ENCODE measurements around the gene SLC5A2.

DNA sequence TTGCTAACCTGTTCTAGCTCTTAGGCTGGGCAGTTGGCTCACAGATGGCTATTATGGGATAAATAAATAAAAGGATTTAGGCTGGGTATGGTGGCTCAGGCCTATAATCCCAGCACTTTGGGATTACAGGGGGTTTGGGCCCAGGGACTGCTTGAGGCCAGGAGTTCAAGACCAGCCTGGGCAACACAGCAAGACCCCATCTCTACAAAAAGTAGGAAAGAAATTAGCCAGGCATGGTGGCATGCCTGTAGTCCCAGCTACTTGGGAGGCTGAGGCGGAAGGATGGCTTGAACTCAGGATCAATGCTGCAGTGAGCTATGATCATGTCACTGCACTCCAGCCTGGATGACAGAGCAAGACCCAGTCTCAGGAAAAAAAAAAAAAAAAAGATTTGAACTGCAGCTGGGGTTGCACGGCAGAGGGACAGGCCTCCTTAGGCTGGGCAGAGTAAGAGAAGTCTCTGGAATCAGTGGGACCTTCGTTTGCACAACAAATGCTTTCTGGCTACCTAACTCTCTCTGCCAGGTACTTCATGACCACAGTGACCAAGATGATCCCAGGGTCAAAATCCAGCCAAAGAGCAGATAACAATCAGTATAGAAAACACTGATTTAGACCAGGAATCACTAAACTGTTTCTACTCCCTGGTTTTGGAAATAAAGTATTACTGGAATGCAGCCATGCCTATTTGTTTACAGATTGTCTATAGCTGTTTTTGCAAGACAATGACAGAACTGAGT is 18.5 kb downstream of the SLC5A2 start:
- no peak for TF ChIP-seq POLR2A (IDR thresholded peaks at IDR 0.05)
- TF ChIP-seq, protein P1, sequence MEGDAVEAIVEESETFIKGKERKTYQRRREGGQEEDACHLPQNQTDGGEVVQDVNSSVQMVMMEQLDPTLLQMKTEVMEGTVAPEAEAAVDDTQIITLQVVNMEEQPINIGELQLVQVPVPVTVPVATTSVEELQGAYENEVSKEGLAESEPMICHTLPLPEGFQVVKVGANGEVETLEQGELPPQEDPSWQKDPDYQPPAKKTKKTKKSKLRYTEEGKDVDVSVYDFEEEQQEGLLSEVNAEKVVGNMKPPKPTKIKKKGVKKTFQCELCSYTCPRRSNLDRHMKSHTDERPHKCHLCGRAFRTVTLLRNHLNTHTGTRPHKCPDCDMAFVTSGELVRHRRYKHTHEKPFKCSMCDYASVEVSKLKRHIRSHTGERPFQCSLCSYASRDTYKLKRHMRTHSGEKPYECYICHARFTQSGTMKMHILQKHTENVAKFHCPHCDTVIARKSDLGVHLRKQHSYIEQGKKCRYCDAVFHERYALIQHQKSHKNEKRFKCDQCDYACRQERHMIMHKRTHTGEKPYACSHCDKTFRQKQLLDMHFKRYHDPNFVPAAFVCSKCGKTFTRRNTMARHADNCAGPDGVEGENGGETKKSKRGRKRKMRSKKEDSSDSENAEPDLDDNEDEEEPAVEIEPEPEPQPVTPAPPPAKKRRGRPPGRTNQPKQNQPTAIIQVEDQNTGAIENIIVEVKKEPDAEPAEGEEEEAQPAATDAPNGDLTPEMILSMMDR (IDR thresholded peaks at IDR 0.05), result no peak

All from uterus (tissue), 2 donors.